HEK293 (cell line): ENCODE data around the gene EXT2.
A peak's percentile ranks its signal among the peaks of the same experiment; 100 is the strongest.

ENCODE experiments used
- CTCF ChIA-PET: fragments of 350-600 bp; formaldehyde crosslinking; extraction: SDS; loops from one replicate; lab custom pipeline; 2021; ENCODE audit warnings: antibody characterized with exemption; lab: Yijun Ruan, JAX
- POLR2A ChIA-PET: fragments of 300-600 bp; formaldehyde crosslinking; extraction: SDS; loops from one replicate; lab custom pipeline; 2020; ENCODE audit warnings: antibody characterized with exemption, inconsistent platforms; lab: Yijun Ruan, JAX
- H3K27ac ChIP-seq: fragments of 200-500 bp; sonication (Bioruptor generic); 2 replicates; pipeline ENCODE4 v1.5.1; 2014; ENCODE audit warnings: low read depth, low read length, control low read depth, inconsistent platforms; ENCODE audit errors: extremely low read depth
- H3K36me3 ChIP-seq, 2 experiments: fragments of 200-500 bp in 1 of 2; sonication (Bioruptor generic) in 1 of 2; 1 replicate in 1 of 2; 2 replicates in 1 of 2; pipeline ENCODE4 v1.5.1; 2014 to 2017; ENCODE audit warnings: inconsistent platforms in 2 of 2, low read length in 2 of 2; ENCODE audit not compliant: control insufficient read depth in 2 of 2, insufficient read depth in 1 of 2
- H3K4me1 ChIP-seq: fragments of 200-500 bp; sonication (Bioruptor generic); 2 replicates; pipeline ENCODE4 v1.5.1; 2014; ENCODE audit warnings: mild to moderate bottlenecking, low read length, inconsistent platforms; ENCODE audit not compliant: control insufficient read depth, insufficient read depth
- H3K4me3 ChIP-seq: 2 replicates; pipeline ENCODE4 v1.5.1; 2011; ENCODE audit warnings: low read depth, mild to moderate bottlenecking, control low read depth, low read length, moderate library complexity
- H3K9me3 ChIP-seq: fragments of 200-500 bp; sonication (Bioruptor generic); 2 replicates; pipeline ENCODE4 v1.5.1; 2014; ENCODE audit warnings: low read depth, low read length, inconsistent platforms; ENCODE audit not compliant: control insufficient read depth, insufficient read depth
- GLIS1 ChIP-seq: fragments of 450-650 bp; formaldehyde crosslinking; IDR thresholded peaks from 2 replicates; pipeline ENCODE4 v1.5.1; 2016; ENCODE audit warnings: missing biosample characterization, missing genetic modification characterization
- HOXD13 ChIP-seq: sonication (generic); formaldehyde crosslinking; IDR thresholded peaks from 2 replicates; pipeline ENCODE4 v1.8.0; 2022; ENCODE audit warnings: missing genetic modification reagents, borderline replicate concordance
- IKZF3 ChIP-seq: fragments of 450-650 bp; IDR thresholded peaks from 2 replicates; pipeline ENCODE4 v1.5.0; 2018; ENCODE audit warnings: missing biosample characterization, mild to moderate bottlenecking, missing genetic modification characterization, moderate library complexity
- MYNN ChIP-seq: fragments of 450-650 bp; formaldehyde crosslinking; IDR thresholded peaks from 2 replicates; pipeline ENCODE4 v1.5.1; 2016; ENCODE audit warnings: missing biosample characterization, missing genetic modification characterization, borderline replicate concordance
- SP3 ChIP-seq: fragments of 450-650 bp; formaldehyde crosslinking; IDR thresholded peaks from 2 replicates; pipeline ENCODE4 v1.5.1; 2016; ENCODE audit warnings: missing biosample characterization, missing genetic modification characterization
- TRIM28 ChIP-seq: IDR thresholded peaks from 2 replicates; pipeline ENCODE4 v1.6.1; 2011; ENCODE audit warnings: low read length, control low read depth, borderline replicate concordance
- ZIC2 ChIP-seq: fragments of 450-650 bp; formaldehyde crosslinking; IDR thresholded peaks from 2 replicates; pipeline ENCODE4 v1.5.1; 2016; ENCODE audit warnings: missing biosample characterization, missing genetic modification characterization
- ZNF157 ChIP-seq: fragments of 450-650 bp; formaldehyde crosslinking; IDR thresholded peaks from 2 replicates; pipeline ENCODE4 v1.5.1; 2016; ENCODE audit warnings: missing biosample characterization, missing genetic modification characterization
- ZNF169 ChIP-seq: fragments of 450-650 bp; formaldehyde crosslinking; IDR thresholded peaks from 2 replicates; pipeline ENCODE4 v1.5.1; 2016; ENCODE audit warnings: missing biosample characterization, missing genetic modification characterization
- ZNF174 ChIP-seq: fragments of 450-650 bp; formaldehyde crosslinking; IDR thresholded peaks from 2 replicates; pipeline ENCODE4 v1.5.0; 2017; ENCODE audit warnings: missing biosample characterization, mild to moderate bottlenecking, missing genetic modification characterization
- ZNF184 ChIP-seq: fragments of 450-650 bp; IDR thresholded peaks from 2 replicates; pipeline ENCODE4 v1.5.1; 2018; ENCODE audit warnings: missing biosample characterization, mild to moderate bottlenecking, missing genetic modification characterization
- ZNF274 ChIP-seq, 2 experiments: fragments of 200-500 bp in 1 of 2; fragments of 450-650 bp in 1 of 2; sonication (Bioruptor generic) in 1 of 2; formaldehyde crosslinking in 1 of 2; IDR thresholded peaks; 2 replicates each; pipeline versions ENCODE4 v1.5.1 to v1.6.1; 2014 to 2016; ENCODE audit warnings: borderline replicate concordance in 1 of 2, inconsistent platforms in 1 of 2, low read length in 1 of 2, missing biosample characterization in 1 of 2, missing genetic modification characterization in 1 of 2
- ZNF391 ChIP-seq: fragments of 450-650 bp; formaldehyde crosslinking; IDR thresholded peaks from 2 replicates; pipeline ENCODE4 v1.5.1; 2016; ENCODE audit warnings: low read depth, missing biosample characterization, missing genetic modification characterization, borderline replicate concordance
- ZNF629 ChIP-seq: fragments of 450-650 bp; formaldehyde crosslinking; IDR thresholded peaks from 2 replicates; pipeline ENCODE4 v1.5.1; 2017; ENCODE audit warnings: missing biosample characterization, missing genetic modification characterization
- ZNF658 ChIP-seq: fragments of 450-650 bp; formaldehyde crosslinking; IDR thresholded peaks from 2 replicates; pipeline ENCODE4; 2016; ENCODE audit warnings: missing biosample characterization, missing genetic modification characterization
- ZNF664 ChIP-seq: fragments of 450-650 bp; formaldehyde crosslinking; IDR thresholded peaks from 2 replicates; pipeline ENCODE4 v1.5.1; 2016; ENCODE audit warnings: missing biosample characterization, missing genetic modification characterization
- ZNF670 ChIP-seq: fragments of 450-650 bp; formaldehyde crosslinking; IDR thresholded peaks from 2 replicates; pipeline ENCODE4 v1.5.1; 2016; ENCODE audit warnings: missing biosample characterization, missing genetic modification characterization, low read depth
- ZNF76 ChIP-seq: fragments of 450-650 bp; formaldehyde crosslinking; IDR thresholded peaks from 2 replicates; pipeline ENCODE4; 2016; ENCODE audit warnings: low read depth, missing biosample characterization, missing genetic modification characterization, borderline replicate concordance
- ZSCAN16 ChIP-seq: fragments of 450-650 bp; formaldehyde crosslinking; IDR thresholded peaks from 2 replicates; pipeline ENCODE4 v1.5.1; 2016; ENCODE audit warnings: missing biosample characterization, missing genetic modification characterization
- TF ChIP-seq, protein P1 (sequence below): fragments of 450-650 bp; formaldehyde crosslinking; IDR thresholded peaks from 2 replicates; pipeline ENCODE4 v1.5.1; 2016; ENCODE audit warnings: missing biosample characterization, missing genetic modification characterization
- TF ChIP-seq, protein P2 (sequence below): fragments of 450-650 bp; formaldehyde crosslinking; IDR thresholded peaks from 2 replicates; pipeline ENCODE4 v1.5.1; 2017; ENCODE audit warnings: missing biosample characterization, mild to moderate bottlenecking, missing genetic modification characterization, moderate library complexity
- TF ChIP-seq, protein P3 (sequence below): fragments of 450-650 bp; formaldehyde crosslinking; conservative IDR thresholded peaks from 2 replicates; pipeline ENCODE4 v1.5.1; 2016; ENCODE audit warnings: low read depth, missing biosample characterization, missing genetic modification characterization
- TF ChIP-seq, protein P4 (sequence below): fragments of 450-650 bp; formaldehyde crosslinking; IDR thresholded peaks from 2 replicates; pipeline ENCODE4 v1.5.1; 2016; ENCODE audit warnings: missing biosample characterization, missing genetic modification characterization

EXT2 gene

DNA sequence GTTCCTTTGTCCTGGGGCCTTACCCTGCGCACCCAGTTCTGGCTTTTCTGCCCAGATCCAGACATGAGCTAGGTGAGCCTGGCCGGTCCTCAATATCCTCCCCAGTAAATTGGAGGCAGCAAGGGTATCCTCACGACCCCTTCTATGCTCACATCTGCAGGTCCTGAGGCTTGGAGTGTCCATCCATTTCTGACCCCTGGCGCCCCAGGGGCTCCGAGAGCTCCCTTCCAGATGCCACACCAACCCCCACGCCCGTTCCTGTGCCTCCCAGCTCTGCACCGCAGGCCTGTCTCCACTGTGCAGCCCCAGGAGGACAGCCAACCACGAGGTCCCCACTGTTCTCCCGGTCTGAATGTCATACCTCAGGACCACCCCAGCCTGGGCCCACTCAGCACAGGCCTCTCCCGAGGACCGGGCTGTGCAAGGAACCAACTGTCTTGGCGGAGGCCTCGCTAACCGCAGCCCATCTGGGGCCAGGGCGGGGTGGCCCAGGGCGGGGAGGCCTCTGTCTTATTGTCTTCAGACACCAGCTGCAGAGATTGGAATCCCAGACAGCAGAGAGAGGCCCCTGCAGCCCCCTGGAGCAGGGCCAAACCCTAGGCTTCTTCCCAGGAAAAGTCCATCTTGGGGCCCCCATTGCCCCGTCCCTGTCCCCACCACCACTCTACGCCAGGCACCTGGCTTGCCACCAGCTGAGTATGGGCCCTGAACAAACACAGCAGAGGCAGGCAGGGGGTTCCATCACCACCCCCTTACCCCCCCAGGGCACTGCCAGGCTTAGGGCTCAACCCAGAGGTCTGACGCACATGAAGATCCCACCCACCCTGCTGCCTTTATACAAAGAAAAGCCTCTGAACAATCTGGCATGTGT is 175.2 kb downstream of the EXT2 start:
- H3K9me3 ChIP-seq = no peaks in the 10 kb centered on the region
- H3K4me1 ChIP-seq = no peaks in the 10 kb centered on the region
- POLR2A ChIA-PET = no interaction called here

DNA sequence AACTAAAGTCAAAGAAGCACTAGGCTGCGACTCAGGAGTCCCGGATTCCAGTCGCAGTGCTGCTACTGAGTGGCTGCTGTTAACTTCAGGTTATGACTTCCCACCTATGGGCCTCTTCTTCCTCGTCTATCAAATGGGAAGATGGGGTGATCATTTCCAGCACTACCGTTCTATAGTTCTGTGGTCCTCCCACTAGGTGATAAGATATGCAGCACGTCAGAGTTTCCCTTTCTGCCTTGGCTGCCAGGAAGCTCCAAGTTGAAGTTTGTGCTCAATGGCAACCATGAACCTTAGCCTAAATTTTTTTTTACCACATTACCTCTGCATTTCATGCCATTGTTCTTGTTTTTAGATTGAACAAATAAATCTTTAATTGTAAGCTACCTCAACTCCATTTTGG is 175.8 kb downstream of the EXT2 start:
- H3K27ac ChIP-seq = no peak overlapping the region
- POLR2A ChIA-PET = no interaction called here
- CTCF ChIA-PET = interaction anchor here (0.6 to 1.1 kb wide), 2 partner anchors 16 to 178 kb away, joined by 3 read pairs; no protein-coding TSS in a partner anchor

More for the DNA sequence above, 175.2 kb downstream of the EXT2 start:
- Histone ChIP-seq H3K36me3 (peaks cover 0 to 49% of the 10 kb centered on the region in 2 experiments; a peak in 1 of 3 replicates), H3K4me3 (no peak overlapping the region), H3K27ac (no peak overlapping the region)
- CTCF ChIA-PET = interaction anchor here (0.6 to 1.6 kb wide), 2 partner anchors 15 to 177 kb away, joined by 3 to 4 read pairs; no protein-coding TSS in a partner anchor
- TF ChIP-seq ZNF629 (no peak), ZIC2 (tag by site-specific recombination) (peak; percentile 21; the same call in 1 of the 2 replicates), MYNN (no peak), GLIS1 (tag by site-specific recombination) (peak; percentile 71)
- TF ChIP-seq, all 188 proteins: peak for 2

DNA sequence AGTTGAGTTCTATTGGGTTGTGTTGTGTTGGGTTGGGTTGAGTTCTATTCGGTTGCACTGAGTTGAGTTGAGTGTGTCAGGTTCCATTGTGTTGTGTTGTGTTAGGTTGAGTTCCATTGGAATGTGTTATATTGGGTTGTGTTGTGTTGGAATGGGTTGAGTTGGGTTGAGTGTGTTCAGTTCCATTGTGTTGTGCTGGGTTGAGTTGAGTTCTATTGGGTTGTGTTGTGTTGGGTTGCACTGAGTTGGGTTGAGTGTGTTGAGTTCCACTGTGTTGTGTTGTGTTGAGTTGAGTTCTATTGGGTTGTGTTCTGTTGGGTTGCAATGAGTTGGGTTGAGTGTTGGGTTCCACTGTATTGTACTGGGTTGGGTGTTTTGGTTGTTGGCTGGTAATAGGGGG is 178.9 kb downstream of the EXT2 start:
- POLR2A ChIA-PET = no interaction called here
- CTCF ChIA-PET = interaction anchor here (0.6 kb wide), 1 partner anchor 19 kb away, joined by 4 read pairs; no protein-coding TSS in a partner anchor
- TF ChIP-seq ZNF169 (tag by site-specific recombination) = no peak
- TF ChIP-seq ZNF184 (tag by site-specific recombination) = no peak
- TF ChIP-seq IKZF3 = no peak
- no peak for TF ChIP-seq ZNF670 (tag by site-specific recombination)
- TF ChIP-seq HOXD13 (CRISPR knock-in tag) = no peak
- TF ChIP-seq, protein P1, sequence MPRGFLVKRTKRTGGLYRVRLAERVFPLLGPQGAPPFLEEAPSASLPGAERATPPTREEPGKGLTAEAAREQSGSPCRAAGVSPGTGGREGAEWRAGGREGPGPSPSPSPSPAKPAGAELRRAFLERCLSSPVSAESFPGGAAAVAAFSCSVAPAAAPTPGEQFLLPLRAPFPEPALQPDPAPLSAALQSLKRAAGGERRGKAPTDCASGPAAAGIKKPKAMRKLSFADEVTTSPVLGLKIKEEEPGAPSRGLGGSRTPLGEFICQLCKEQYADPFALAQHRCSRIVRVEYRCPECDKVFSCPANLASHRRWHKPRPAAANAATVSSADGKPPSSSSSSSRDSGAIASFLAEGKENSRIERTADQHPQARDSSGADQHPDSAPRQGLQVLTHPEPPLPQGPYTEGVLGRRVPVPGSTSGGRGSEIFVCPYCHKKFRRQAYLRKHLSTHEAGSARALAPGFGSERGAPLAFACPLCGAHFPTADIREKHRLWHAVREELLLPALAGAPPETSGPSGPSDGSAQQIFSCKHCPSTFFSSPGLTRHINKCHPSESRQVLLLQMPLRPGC (tag by site-specific recombination) = no peak
- TF ChIP-seq, protein P2, sequence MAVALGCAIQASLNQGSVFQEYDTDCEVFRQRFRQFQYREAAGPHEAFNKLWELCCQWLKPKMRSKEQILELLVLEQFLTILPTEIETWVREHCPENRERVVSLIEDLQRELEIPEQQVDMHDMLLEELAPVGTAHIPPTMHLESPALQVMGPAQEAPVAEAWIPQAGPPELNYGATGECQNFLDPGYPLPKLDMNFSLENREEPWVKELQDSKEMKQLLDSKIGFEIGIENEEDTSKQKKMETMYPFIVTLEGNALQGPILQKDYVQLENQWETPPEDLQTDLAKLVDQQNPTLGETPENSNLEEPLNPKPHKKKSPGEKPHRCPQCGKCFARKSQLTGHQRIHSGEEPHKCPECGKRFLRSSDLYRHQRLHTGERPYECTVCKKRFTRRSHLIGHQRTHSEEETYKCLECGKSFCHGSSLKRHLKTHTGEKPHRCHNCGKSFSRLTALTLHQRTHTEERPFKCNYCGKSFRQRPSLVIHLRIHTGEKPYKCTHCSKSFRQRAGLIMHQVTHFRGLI (tag by site-specific recombination) = no peak
- TF ChIP-seq ZSCAN16 = no peak
- TF ChIP-seq, protein P3, sequence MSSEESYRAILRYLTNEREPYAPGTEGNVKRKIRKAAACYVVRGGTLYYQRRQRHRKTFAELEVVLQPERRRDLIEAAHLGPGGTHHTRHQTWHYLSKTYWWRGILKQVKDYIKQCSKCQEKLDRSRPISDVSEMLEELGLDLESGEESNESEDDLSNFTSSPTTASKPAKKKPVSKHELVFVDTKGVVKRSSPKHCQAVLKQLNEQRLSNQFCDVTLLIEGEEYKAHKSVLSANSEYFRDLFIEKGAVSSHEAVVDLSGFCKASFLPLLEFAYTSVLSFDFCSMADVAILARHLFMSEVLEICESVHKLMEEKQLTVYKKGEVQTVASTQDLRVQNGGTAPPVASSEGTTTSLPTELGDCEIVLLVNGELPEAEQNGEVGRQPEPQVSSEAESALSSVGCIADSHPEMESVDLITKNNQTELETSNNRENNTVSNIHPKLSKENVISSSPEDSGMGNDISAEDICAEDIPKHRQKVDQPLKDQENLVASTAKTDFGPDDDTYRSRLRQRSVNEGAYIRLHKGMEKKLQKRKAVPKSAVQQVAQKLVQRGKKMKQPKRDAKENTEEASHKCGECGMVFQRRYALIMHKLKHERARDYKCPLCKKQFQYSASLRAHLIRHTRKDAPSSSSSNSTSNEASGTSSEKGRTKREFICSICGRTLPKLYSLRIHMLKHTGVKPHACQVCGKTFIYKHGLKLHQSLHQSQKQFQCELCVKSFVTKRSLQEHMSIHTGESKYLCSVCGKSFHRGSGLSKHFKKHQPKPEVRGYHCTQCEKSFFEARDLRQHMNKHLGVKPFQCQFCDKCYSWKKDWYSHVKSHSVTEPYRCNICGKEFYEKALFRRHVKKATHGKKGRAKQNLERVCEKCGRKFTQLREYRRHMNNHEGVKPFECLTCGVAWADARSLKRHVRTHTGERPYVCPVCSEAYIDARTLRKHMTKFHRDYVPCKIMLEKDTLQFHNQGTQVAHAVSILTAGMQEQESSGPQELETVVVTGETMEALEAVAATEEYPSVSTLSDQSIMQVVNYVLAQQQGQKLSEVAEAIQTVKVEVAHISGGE (tag by site-specific recombination) = no peak

More for the DNA sequence above, 175.8 kb downstream of the EXT2 start:
- peaks cover 0 to 43% of the 10 kb centered on the region in 2 experiments; a peak in 1 of 3 replicates for H3K36me3 ChIP-seq
- TF ChIP-seq ZNF76 (tag by site-specific recombination) = no peak
- no peak for TF ChIP-seq ZNF157 (tag by site-specific recombination)
- no peak for TF ChIP-seq SP3
- TF ChIP-seq ZNF658 (tag by site-specific recombination) = no peak
- TF ChIP-seq ZNF169 (tag by site-specific recombination) = no peak
- no peak for TF ChIP-seq ZNF274 (IDR thresholded peaks at IDR 0.05; ENCODE audit: low read length)
- no peak for TF ChIP-seq ZNF274 (tag by site-specific recombination; IDR thresholded peaks at IDR 0.05; ENCODE audit: borderline replicate concordance)
- no peak for TF ChIP-seq ZNF391 (tag by site-specific recombination)
- no peak for TF ChIP-seq ZNF664
- TF ChIP-seq, protein P4, sequence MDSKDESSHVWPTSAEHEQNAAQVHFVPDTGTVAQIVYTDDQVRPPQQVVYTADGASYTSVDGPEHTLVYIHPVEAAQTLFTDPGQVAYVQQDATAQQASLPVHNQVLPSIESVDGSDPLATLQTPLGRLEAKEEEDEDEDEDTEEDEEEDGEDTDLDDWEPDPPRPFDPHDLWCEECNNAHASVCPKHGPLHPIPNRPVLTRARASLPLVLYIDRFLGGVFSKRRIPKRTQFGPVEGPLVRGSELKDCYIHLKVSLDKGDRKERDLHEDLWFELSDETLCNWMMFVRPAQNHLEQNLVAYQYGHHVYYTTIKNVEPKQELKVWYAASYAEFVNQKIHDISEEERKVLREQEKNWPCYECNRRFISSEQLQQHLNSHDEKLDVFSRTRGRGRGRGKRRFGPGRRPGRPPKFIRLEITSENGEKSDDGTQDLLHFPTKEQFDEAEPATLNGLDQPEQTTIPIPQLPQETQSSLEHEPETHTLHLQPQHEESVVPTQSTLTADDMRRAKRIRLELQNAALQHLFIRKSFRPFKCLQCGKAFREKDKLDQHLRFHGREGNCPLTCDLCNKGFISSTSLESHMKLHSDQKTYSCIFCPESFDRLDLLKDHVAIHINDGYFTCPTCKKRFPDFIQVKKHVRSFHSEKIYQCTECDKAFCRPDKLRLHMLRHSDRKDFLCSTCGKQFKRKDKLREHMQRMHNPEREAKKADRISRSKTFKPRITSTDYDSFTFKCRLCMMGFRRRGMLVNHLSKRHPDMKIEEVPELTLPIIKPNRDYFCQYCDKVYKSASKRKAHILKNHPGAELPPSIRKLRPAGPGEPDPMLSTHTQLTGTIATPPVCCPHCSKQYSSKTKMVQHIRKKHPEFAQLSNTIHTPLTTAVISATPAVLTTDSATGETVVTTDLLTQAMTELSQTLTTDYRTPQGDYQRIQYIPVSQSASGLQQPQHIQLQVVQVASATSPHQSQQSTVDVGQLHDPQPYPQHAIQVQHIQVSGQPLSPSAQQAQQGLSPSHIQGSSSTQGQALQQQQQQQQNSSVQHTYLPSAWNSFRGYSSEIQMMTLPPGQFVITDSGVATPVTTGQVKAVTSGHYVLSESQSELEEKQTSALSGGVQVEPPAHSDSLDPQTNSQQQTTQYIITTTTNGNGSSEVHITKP = no peak
- TF ChIP-seq ZNF174 (tag by site-specific recombination) = no peak
- TF ChIP-seq TRIM28 = no peak
- TF ChIP-seq, all 188 proteins: peak for 0
- Histone ChIP-seq H3K9me3 (no peaks in the 10 kb centered on the region), H3K4me1 (no peaks in the 10 kb centered on the region), H3K4me3 (no peak overlapping the region)

More for the DNA sequence above, 178.9 kb downstream of the EXT2 start:
- Histone ChIP-seq H3K4me1 (no peaks in the 10 kb centered on the region), H3K9me3 (no peaks in the 10 kb centered on the region), H3K4me3 (no peak overlapping the region), H3K27ac (no peak overlapping the region), H3K36me3 (peaks cover 0 to 35% of the 10 kb centered on the region in 2 experiments; a peak in 1 of 3 replicates)
